OCI-LY7 (cell line): Measurements from ENCODE around the gene ADARB2. TPM values are rescaled to one million over a fixed set of nuclear protein-coding genes. Genes with fewer than 3 reads are reported as not detected.

ENCODE experiments used
- BruUV-seq: library from RNA; stranded (reverse); fragments of 400-500 nt; replicated peaks from 2 replicates; lab custom pipeline; 2021; lab: Mats Ljungman, UMichigan
- CTCF ChIA-PET: fragments of 300-600 bp; sonication (Branson Sonifier 250); formaldehyde crosslinking; loops from one replicate; lab custom pipeline; 2022; ENCODE audit warnings: antibody characterized with exemption; ENCODE audit not compliant: unreplicated experiment; lab: Charles Lee
- POLR2A ChIA-PET: fragments of 300-600 bp; sonication (Branson Sonifier 250); formaldehyde crosslinking; loops from one replicate; lab custom pipeline; 2022; ENCODE audit warnings: antibody characterized with exemption; lab: Charles Lee
- DNase-seq: peaks from one replicate; pipeline ENCODE4 v3.0.0-alpha.2; 2015; ENCODE audit warnings: low spot score
- H2AFZ ChIP-seq: fragments of 200-600 bp; sonication (generic), shearing (Covaris generic); 2 replicates; pipeline ENCODE4 v1.6.1; 2014; ENCODE audit warnings: mild to moderate bottlenecking, antibody characterized with exemption, low read length, moderate library complexity
- H3K27ac ChIP-seq: fragments of 200-600 bp; sonication (generic); 2 replicates; pipeline ENCODE4 v1.5.1; 2014; ENCODE audit warnings: mixed run types, low read depth, mild to moderate bottlenecking, moderate library complexity, low read length, inconsistent platforms; ENCODE audit not compliant: poor library complexity, severe bottlenecking
- H3K36me3 ChIP-seq: fragments of 200-600 bp; sonication (generic); 2 replicates; pipeline ENCODE4 v1.6.1; 2014; ENCODE audit warnings: mild to moderate bottlenecking, antibody characterized with exemption, low read length, moderate library complexity, mixed read lengths; ENCODE audit not compliant: insufficient read depth
- H3K4me1 ChIP-seq: fragments of 200-600 bp; sonication (generic); 2 replicates; pipeline ENCODE4 v1.5.1; 2014; ENCODE audit warnings: mild to moderate bottlenecking, low read length; ENCODE audit not compliant: insufficient read depth, poor library complexity, severe bottlenecking
- H3K4me2 ChIP-seq: fragments of 200-600 bp; sonication (generic); 2 replicates; pipeline ENCODE4 v1.6.1; 2014; ENCODE audit warnings: mild to moderate bottlenecking, low read length
- H3K4me3 ChIP-seq: fragments of 200-600 bp; sonication (generic); 2 replicates; pipeline ENCODE4 v1.5.1; 2014; ENCODE audit warnings: mild to moderate bottlenecking, low read depth, low read length; ENCODE audit not compliant: poor library complexity, severe bottlenecking
- H3K79me2 ChIP-seq: fragments of 200-600 bp; sonication (generic); 2 replicates; pipeline ENCODE4 v1.6.1; 2016; ENCODE audit warnings: low read depth, mild to moderate bottlenecking, low read length, moderate library complexity, mixed read lengths; ENCODE audit not compliant: insufficient read depth
- H3K9me2 ChIP-seq: fragments of 200-600 bp; sonication (generic); 2 replicates; pipeline ENCODE4 v1.6.1; 2016; ENCODE audit warnings: mild to moderate bottlenecking, low read length, mixed read lengths; ENCODE audit not compliant: insufficient read depth
- H3K9me3 ChIP-seq: fragments of 200-600 bp; sonication (generic); 2 replicates; pipeline ENCODE4 v1.6.1; 2014; ENCODE audit warnings: mild to moderate bottlenecking, mixed run types, low read length, mixed read lengths
- H4K20me1 ChIP-seq: fragments of 200-600 bp; sonication (generic); 2 replicates; pipeline ENCODE4 v1.6.1; 2014; ENCODE audit warnings: mild to moderate bottlenecking, antibody characterized with exemption, low read length, moderate library complexity, mixed read lengths; ENCODE audit not compliant: insufficient read depth
- CTCF ChIP-seq: fragments of 200-600 bp; sonication (generic); conservative IDR thresholded peaks from 2 replicates; pipeline ENCODE4 v1.5.1; 2014; ENCODE audit warnings: mild to moderate bottlenecking, antibody characterized with exemption, low read length, moderate library complexity, mixed read lengths
- EZH2phosphoT487 ChIP-seq: fragments of 200-600 bp; sonication (generic); IDR thresholded peaks from 2 replicates; pipeline ENCODE4 v1.6.1; 2018; ENCODE audit warnings: low read depth, borderline replicate concordance, mild to moderate bottlenecking, mixed run types, antibody characterized with exemption, low read length, moderate library complexity, mixed read lengths
- intact Hi-C: fragments of 100-400 bp; cut with micrococcal nuclease; formaldehyde crosslinking; loops from one replicate; pipeline ENCODE4 v1.10.0; 2022; ENCODE audit not compliant: unreplicated experiment
- total RNA-seq, 2 experiments: library from RNA; depleted of rRNA in 1 of 2; stranded (reverse); fragments of >200 nt in 1 of 2; shearing (Covaris generic) in 1 of 2; gene quantifications; 2 replicates each; pipeline ENCODE4 v1.2.3, GENCODE V29; 2014 to 2022

Gene ADARB2
- total RNA-seq, 2 experiments from 2014 or later, result 0.03 TPM; not detected in 1

- H3K4me1 ChIP-seq, result peaks cover 34% of the 10 kb centered on the region
- ChIA-PET CTCF (no interaction called here), POLR2A (no interaction called here)
- H3K27ac ChIP-seq, result no peak overlapping the region
- no peaks in the 10 kb centered on the region for H3K9me2 ChIP-seq
- no peaks in the 10 kb centered on the region for H3K36me3 ChIP-seq
- H2AFZ ChIP-seq, result no peak overlapping the region
- H3K79me2 ChIP-seq, result no peaks in the 10 kb centered on the region
- H3K4me2 ChIP-seq, result no peak overlapping the region
- no peaks in the 10 kb centered on the region for H4K20me1 ChIP-seq
- no peaks in the 10 kb centered on the region for H3K9me3 ChIP-seq
- no peak for TF ChIP-seq CTCF
- no peak for TF ChIP-seq EZH2phosphoT487
- no peak for DNase-seq
- no peak overlapping the region for H3K4me3 ChIP-seq
- no TSS peak for BruUV-seq
- intact Hi-C loops, result no loop called here
Measured at GRCh38 chr10:1485357-1485756, 252.0 kb downstream of the ADARB2 start.

- no peaks in the 10 kb centered on the region for H4K20me1 ChIP-seq
- no peak overlapping the region for H3K27ac ChIP-seq
- H3K4me1 ChIP-seq, result peaks cover 21% of the 10 kb centered on the region
- no peak for DNase-seq
- no peak overlapping the region for H3K4me2 ChIP-seq
- no peak overlapping the region for H3K4me3 ChIP-seq
- no peaks in the 10 kb centered on the region for H3K79me2 ChIP-seq
- H3K9me2 ChIP-seq, result no peaks in the 10 kb centered on the region
- no peaks in the 10 kb centered on the region for H3K9me3 ChIP-seq
- ChIA-PET CTCF (no interaction called here), POLR2A (no interaction called here)
- intact Hi-C loops, result no loop called here
- no peak overlapping the region for H2AFZ ChIP-seq
- no TSS peak for BruUV-seq
- H3K36me3 ChIP-seq, result no peaks in the 10 kb centered on the region
- TF ChIP-seq EZH2phosphoT487 (no peak), CTCF (no peak)
Measured at GRCh38 chr10:1483826-1484225, 253.5 kb downstream of the ADARB2 start.

DNA sequence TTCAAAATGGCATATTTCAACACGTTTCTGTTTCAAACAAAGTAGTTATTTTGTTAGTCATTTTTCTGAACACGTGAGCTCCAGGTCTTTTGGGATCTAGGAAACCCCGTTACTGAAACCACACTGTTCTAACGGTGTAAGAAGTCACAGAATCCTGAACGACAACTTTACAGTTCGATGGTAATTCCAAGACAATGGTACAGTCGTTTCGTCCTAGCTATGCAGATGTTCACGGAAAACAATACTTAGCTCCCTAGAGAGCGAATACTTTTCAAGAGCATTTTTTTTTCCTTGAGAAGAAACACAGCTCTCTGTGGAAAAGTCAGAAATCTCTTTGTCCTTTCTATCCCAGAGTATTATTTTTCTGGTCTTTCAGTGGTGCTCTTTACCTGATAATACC is 254.1 kb downstream of the ADARB2 start:
- H3K4me3 ChIP-seq, result no peak overlapping the region
- ChIA-PET POLR2A (interaction anchor here (0.8 kb wide), 1 partner anchor 175 kb away, joined by 3 read pairs; no protein-coding TSS in a partner anchor), CTCF (no interaction called here)
- no peaks in the 10 kb centered on the region for H3K79me2 ChIP-seq
- H3K4me1 ChIP-seq, result peaks cover 15% of the 10 kb centered on the region
- no peaks in the 10 kb centered on the region for H4K20me1 ChIP-seq
- no peak for DNase-seq
- no peaks in the 10 kb centered on the region for H3K36me3 ChIP-seq
- no peak overlapping the region for H3K27ac ChIP-seq
- H3K4me2 ChIP-seq, result no peak overlapping the region
- no TSS peak for BruUV-seq
- intact Hi-C loops, result no loop called here
- no peak for TF ChIP-seq EZH2phosphoT487
- no peak for TF ChIP-seq CTCF
- no peaks in the 10 kb centered on the region for H3K9me2 ChIP-seq
- H2AFZ ChIP-seq, result no peak overlapping the region
- H3K9me3 ChIP-seq, result no peaks in the 10 kb centered on the region
